HepG2 (cell line): Measurements from ENCODE around the gene CCL3. TPM values are rescaled to one million over a fixed set of nuclear protein-coding genes. Genes with fewer than 3 reads are reported as not detected.

ENCODE experiments used
- ATAC-seq: fragments of 200-7000 bp; cut with Tn5 transposase; 3 replicates; pipeline ENCODE4 v1.9.1; 2020; ENCODE audit warnings: mild to moderate bottlenecking, moderate library complexity
- BruUV-seq: library from RNA; stranded (reverse); fragments of 400-500 nt; replicated peaks from 2 replicates; lab custom pipeline; 2021; lab: Mats Ljungman, UMichigan
- CTCF ChIA-PET: fragments of 300-600 bp; formaldehyde crosslinking; extraction: SDS; loops from one replicate; lab custom pipeline; 2021; ENCODE audit warnings: low total read pairs, inconsistent platforms, low intra/inter-chr PET ratio; lab: Yijun Ruan, JAX
- POLR2A ChIA-PET: fragments of 350-600 bp; sonication (Branson Sonifier 250); formaldehyde crosslinking; loops from one replicate; lab custom pipeline; 2020; ENCODE audit warnings: antibody characterized with exemption, inconsistent platforms; lab: Yijun Ruan, JAX
- DNase-seq: peaks from one replicate; pipeline ENCODE4 v3.0.0-alpha.2; 2015; ENCODE audit warnings: low spot score
- FAIRE-seq: peaks from 3 replicates; lab custom pipeline; 2011; peaks lifted over from hg19 to GRCh38; lab: Jason Lieb, UNC
- H2AFZ ChIP-seq: one replicate; pipeline ENCODE4 v1.6.1; 2011; ENCODE audit warnings: low read length, inconsistent platforms
- H3K27ac ChIP-seq: fragments of 300-600 bp; 3 replicates; pipeline ENCODE4 v1.8.0; 2011; ENCODE audit warnings: mixed run types, mild to moderate bottlenecking, mixed read lengths, low read length, inconsistent platforms; ENCODE audit not compliant: insufficient read depth; ENCODE audit errors: extremely low read length
- H3K27me3 ChIP-seq, 2 experiments: fragments of 200-600 bp in 1 of 2; 2 replicates in 1 of 2; 3 replicates in 1 of 2; pipeline versions ENCODE4 v1.6.0 to v1.8.0; 2011; ENCODE audit warnings: low read length in 2 of 2, mild to moderate bottlenecking in 2 of 2, moderate library complexity in 2 of 2, inconsistent platforms in 1 of 2; ENCODE audit not compliant: insufficient read depth in 2 of 2, control insufficient read depth in 1 of 2
- H3K36me3 ChIP-seq, 2 experiments: fragments of 200-600 bp in 1 of 2; replicated peaks in 1 of 2; 2 replicates in 1 of 2; 3 replicates in 1 of 2; pipeline versions ENCODE4 v1.5.1 to v1.8.0; 2011; ENCODE audit warnings: low read length in 2 of 2, inconsistent platforms in 1 of 2; ENCODE audit not compliant: insufficient read depth in 2 of 2, control insufficient read depth in 1 of 2
- H3K4me1 ChIP-seq: 2 replicates; pipeline ENCODE4 v1.5.1; 2012; ENCODE audit warnings: low read length, inconsistent platforms; ENCODE audit not compliant: insufficient read depth
- H3K4me2 ChIP-seq: 2 replicates; pipeline ENCODE4 v1.6.0; 2011; ENCODE audit warnings: low read depth, low read length, inconsistent platforms
- H3K4me3 ChIP-seq, 3 experiments: fragments of 200-600 bp in 1 of 3; sonication (generic), shearing (Covaris generic) in 1 of 3; replicated peaks in 1 of 3; 2 replicates each; pipeline ENCODE4 v1.5.1; 2011 to 2016; ENCODE audit warnings: low read length in 3 of 3, inconsistent platforms in 2 of 3, low read depth in 2 of 3, mild to moderate bottlenecking in 2 of 3, control low read depth in 1 of 3, mixed read lengths in 1 of 3; ENCODE audit not compliant: insufficient read depth in 1 of 3
- H3K79me2 ChIP-seq: one replicate; pipeline ENCODE4 v1.6.1; 2011; ENCODE audit warnings: low read length, inconsistent platforms; ENCODE audit not compliant: insufficient read depth
- H3K9ac ChIP-seq: 2 replicates; pipeline ENCODE4 v1.6.0; 2011; ENCODE audit warnings: mild to moderate bottlenecking, low read depth, low read length, inconsistent platforms; ENCODE audit not compliant: insufficient read depth
- H3K9me3 ChIP-seq: 2 replicates; pipeline ENCODE4 v1.5.1; 2012; ENCODE audit warnings: mild to moderate bottlenecking, low read length
- H4K20me1 ChIP-seq: 2 replicates; pipeline ENCODE4 v1.6.0; 2011; ENCODE audit warnings: inconsistent platforms, mild to moderate bottlenecking, low read length, moderate library complexity; ENCODE audit not compliant: insufficient read depth
- CENPX ChIP-seq: sonication (generic); formaldehyde crosslinking; IDR thresholded peaks from 2 replicates; pipeline ENCODE4 v1.9.0; 2021; ENCODE audit warnings: mild to moderate bottlenecking, missing genetic modification reagents, moderate library complexity
- HNRNPLL ChIP-seq: fragments of 200-400 bp; formaldehyde crosslinking; IDR thresholded peaks from 2 replicates; pipeline ENCODE4 v1.6.1; 2017; ENCODE audit warnings: mild to moderate bottlenecking, low read depth, low read length; ENCODE audit not compliant: poor library complexity, severe bottlenecking
- KDM2A ChIP-seq: sonication (generic); formaldehyde crosslinking; IDR thresholded peaks from 2 replicates; pipeline ENCODE4 v1.4.0; 2020; ENCODE audit warnings: low read depth, missing genetic modification reagents, borderline replicate concordance
- MTA3 ChIP-seq: sonication (generic); formaldehyde crosslinking; IDR thresholded peaks from 2 replicates; pipeline ENCODE4 v1.4.0; 2020; ENCODE audit warnings: missing genetic modification reagents
- MXI1 ChIP-seq: IDR thresholded peaks from 3 replicates; pipeline ENCODE4 v1.6.1; 2012; ENCODE audit warnings: low read depth, low read length, inconsistent platforms, borderline replicate concordance
- NKX3-1 ChIP-seq: sonication (generic); formaldehyde crosslinking; IDR thresholded peaks from 2 replicates; pipeline ENCODE4 v1.5.0; 2020; ENCODE audit warnings: missing genetic modification reagents
- NRL ChIP-seq: sonication (generic); formaldehyde crosslinking; IDR thresholded peaks from 2 replicates; pipeline ENCODE4 v1.5.0; 2020; ENCODE audit warnings: missing genetic modification reagents, mild to moderate bottlenecking, moderate library complexity, borderline replicate concordance
- SOX5 ChIP-seq: IDR thresholded peaks from 2 replicates; pipeline ENCODE4 v1.6.1; 2016; ENCODE audit warnings: borderline replicate concordance
- TCF12 ChIP-seq, 2 experiments: fragments of 450-650 bp in 1 of 2; sonication (generic) in 1 of 2; formaldehyde crosslinking in 1 of 2; IDR thresholded peaks; 2 replicates each; pipeline versions ENCODE4 v1.6.1 to v1.8.0; 2017 to 2022; ENCODE audit warnings: antibody characterized with exemption in 1 of 2, mild to moderate bottlenecking in 1 of 2, missing genetic modification reagents in 1 of 2, moderate library complexity in 1 of 2
- ZC3H4 ChIP-seq: sonication (generic); formaldehyde crosslinking; IDR thresholded peaks from 2 replicates; pipeline ENCODE4 v1.4.0; 2020; ENCODE audit warnings: missing genetic modification reagents, borderline replicate concordance
- ZNF143 ChIP-seq: sonication (generic); formaldehyde crosslinking; IDR thresholded peaks from 2 replicates; pipeline ENCODE4 v1.4.0; 2020; ENCODE audit warnings: missing genetic modification reagents
- ZNF160 ChIP-seq: sonication (generic); formaldehyde crosslinking; IDR thresholded peaks from 2 replicates; pipeline ENCODE4 v1.8.0; 2022; ENCODE audit warnings: mild to moderate bottlenecking, inconsistent platforms, missing genetic modification reagents
- WGBS: methylation state at CpG from one replicate; pipeline ENCODE4 v1.1.6; 2017; ENCODE audit warnings: low lambda C conversion rate; 5-methylcytosine and 5-hydroxymethylcytosine counted together
- in situ Hi-C: cut with HindIII; loops from 2 replicates; pipeline ENCODE4 v1.10.0; 2017; ENCODE audit warnings: low pct_unique_long_range_greater_than_20kb; ENCODE audit not compliant: extremely low pct_ligation_motif_present
- intact Hi-C: fragments of 100-400 bp; cut with micrococcal nuclease; formaldehyde crosslinking; loops from one replicate; pipeline ENCODE4 v1.10.0; 2022; ENCODE audit not compliant: unreplicated experiment
- polyA plus RNA-seq, 8 experiments: library from polyadenylated mRNA; depleted of rRNA in 3 of 8; stranded (reverse) in 7 of 8; unstranded in 1 of 8; fragments of >200 nt; fragmentation: Illumina TruSeq in 4 of 8; extraction: Trizol in 4 of 8; gene quantifications; 2 replicates each; pipeline versions ENCODE4 v1.2.1 to v1.2.3, GENCODE V29; 2011 to 2016; ENCODE audit warnings: low read depth in 4 of 8, missing spikeins in 1 of 8, mixed read lengths in 1 of 8; ENCODE audit not compliant: insufficient read depth in 1 of 8
- total RNA-seq, 5 experiments: library from RNA; depleted of rRNA; stranded (reverse); fragments of >200 nt; fragmentation: Illumina TruSeq; extraction: Trizol; gene quantifications; 2 replicates each; pipeline ENCODE4 v1.2.3, GENCODE V29; 2016; ENCODE audit warnings: low read depth in 1 of 5
- TF ChIP-seq, protein P1 (sequence below), 2 experiments: IDR thresholded peaks; 2 replicates each; pipeline ENCODE4 v1.6.1; 2011 to 2012; ENCODE audit warnings: low read length in 2 of 2, borderline replicate concordance in 1 of 2, low read depth in 1 of 2, mild to moderate bottlenecking in 1 of 2, moderate library complexity in 1 of 2
- TF ChIP-seq, protein P2 (sequence below): sonication (generic); formaldehyde crosslinking; IDR thresholded peaks from 2 replicates; pipeline ENCODE4 v1.4.0; 2020; ENCODE audit warnings: mild to moderate bottlenecking, missing genetic modification reagents
- TF ChIP-seq, protein P3 (sequence below): sonication (generic); formaldehyde crosslinking; IDR thresholded peaks from 2 replicates; pipeline ENCODE4 v1.4.0; 2020; ENCODE audit warnings: missing genetic modification reagents

CCL3 gene
- total and polyA plus RNA-seq, 2 of the 13 experiments (the other 11 are each of a cell fraction or from before 2014, with no cell fraction given): not detected

DNA sequence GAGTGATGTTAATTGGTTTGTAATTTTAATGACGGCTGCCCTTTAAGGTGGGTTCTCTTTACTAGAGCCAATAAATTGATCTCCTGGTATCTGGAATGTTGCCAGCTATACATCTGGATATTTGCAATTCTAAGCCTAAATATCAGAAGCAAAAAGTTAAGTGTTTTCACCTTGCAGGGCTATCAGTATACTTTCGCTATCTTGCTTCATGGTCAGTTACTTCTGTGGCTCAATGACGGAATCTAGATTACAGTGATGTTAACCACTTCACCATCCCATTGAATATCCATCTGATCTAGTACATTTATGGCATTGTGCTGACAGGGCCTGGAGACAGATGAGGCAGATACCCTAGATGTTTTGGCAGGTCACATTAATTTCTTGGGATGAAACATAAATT, 42.0 kb upstream of the CCL3 start:
- CTCF ChIA-PET: no interaction called here
- TF ChIP-seq, protein P1, sequence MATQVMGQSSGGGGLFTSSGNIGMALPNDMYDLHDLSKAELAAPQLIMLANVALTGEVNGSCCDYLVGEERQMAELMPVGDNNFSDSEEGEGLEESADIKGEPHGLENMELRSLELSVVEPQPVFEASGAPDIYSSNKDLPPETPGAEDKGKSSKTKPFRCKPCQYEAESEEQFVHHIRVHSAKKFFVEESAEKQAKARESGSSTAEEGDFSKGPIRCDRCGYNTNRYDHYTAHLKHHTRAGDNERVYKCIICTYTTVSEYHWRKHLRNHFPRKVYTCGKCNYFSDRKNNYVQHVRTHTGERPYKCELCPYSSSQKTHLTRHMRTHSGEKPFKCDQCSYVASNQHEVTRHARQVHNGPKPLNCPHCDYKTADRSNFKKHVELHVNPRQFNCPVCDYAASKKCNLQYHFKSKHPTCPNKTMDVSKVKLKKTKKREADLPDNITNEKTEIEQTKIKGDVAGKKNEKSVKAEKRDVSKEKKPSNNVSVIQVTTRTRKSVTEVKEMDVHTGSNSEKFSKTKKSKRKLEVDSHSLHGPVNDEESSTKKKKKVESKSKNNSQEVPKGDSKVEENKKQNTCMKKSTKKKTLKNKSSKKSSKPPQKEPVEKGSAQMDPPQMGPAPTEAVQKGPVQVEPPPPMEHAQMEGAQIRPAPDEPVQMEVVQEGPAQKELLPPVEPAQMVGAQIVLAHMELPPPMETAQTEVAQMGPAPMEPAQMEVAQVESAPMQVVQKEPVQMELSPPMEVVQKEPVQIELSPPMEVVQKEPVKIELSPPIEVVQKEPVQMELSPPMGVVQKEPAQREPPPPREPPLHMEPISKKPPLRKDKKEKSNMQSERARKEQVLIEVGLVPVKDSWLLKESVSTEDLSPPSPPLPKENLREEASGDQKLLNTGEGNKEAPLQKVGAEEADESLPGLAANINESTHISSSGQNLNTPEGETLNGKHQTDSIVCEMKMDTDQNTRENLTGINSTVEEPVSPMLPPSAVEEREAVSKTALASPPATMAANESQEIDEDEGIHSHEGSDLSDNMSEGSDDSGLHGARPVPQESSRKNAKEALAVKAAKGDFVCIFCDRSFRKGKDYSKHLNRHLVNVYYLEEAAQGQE (IDR thresholded peaks at IDR 0.05; ENCODE audit: borderline replicate concordance in 1 of 2, low read depth in 1 of 2, low read length in 2 of 2): no peak
- TF ChIP-seq MTA3 (CRISPR knock-in tag) (no peak), KDM2A (CRISPR knock-in tag) (no peak), ZNF143 (no peak), MXI1 (no peak), NRL (no peak), CENPX (CRISPR knock-in tag) (no peak), TCF12 (IDR thresholded peaks at IDR 0.05) (no peak), TCF12 (CRISPR knock-in tag; IDR thresholded peaks at IDR 0.05) (no peak), ZNF160 (CRISPR knock-in tag) (no peak), SOX5 (CRISPR knock-in tag) (no peak), HNRNPLL (no peak), ZC3H4 (no peak), NKX3-1 (CRISPR knock-in tag) (no peak)
- TF ChIP-seq, protein P2, sequence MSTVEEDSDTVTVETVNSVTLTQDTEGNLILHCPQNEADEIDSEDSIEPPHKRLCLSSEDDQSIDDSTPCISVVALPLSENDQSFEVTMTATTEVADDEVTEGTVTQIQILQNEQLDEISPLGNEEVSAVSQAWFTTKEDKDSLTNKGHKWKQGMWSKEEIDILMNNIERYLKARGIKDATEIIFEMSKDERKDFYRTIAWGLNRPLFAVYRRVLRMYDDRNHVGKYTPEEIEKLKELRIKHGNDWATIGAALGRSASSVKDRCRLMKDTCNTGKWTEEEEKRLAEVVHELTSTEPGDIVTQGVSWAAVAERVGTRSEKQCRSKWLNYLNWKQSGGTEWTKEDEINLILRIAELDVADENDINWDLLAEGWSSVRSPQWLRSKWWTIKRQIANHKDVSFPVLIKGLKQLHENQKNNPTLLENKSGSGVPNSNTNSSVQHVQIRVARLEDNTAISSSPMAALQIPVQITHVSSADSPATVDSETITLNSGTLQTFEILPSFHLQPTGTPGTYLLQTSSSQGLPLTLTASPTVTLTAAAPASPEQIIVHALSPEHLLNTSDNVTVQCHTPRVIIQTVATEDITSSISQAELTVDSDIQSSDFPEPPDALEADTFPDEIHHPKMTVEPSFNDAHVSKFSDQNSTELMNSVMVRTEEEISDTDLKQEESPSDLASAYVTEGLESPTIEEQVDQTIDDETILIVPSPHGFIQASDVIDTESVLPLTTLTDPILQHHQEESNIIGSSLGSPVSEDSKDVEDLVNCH (CRISPR knock-in tag): no peak
- TF ChIP-seq, protein P3, sequence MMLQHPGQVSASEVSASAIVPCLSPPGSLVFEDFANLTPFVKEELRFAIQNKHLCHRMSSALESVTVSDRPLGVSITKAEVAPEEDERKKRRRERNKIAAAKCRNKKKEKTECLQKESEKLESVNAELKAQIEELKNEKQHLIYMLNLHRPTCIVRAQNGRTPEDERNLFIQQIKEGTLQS: no peak
- no peak overlapping the region for H2AFZ ChIP-seq
- no peak overlapping the region for H3K9ac ChIP-seq
- no peak for ATAC-seq
- no TSS peak for BruUV-seq
- H4K20me1 ChIP-seq: no peaks in the 10 kb centered on the region
- H3K4me2 ChIP-seq: no peak overlapping the region
- POLR2A ChIA-PET: no interaction called here
- in situ Hi-C loops (no loop called here), intact Hi-C loops (no loop called here)
- no peak for FAIRE-seq
- WGBS: 28% methylated on average over 3 of the region's 3 CpGs
- no peaks in the 10 kb centered on the region for H3K79me2 ChIP-seq
- no peak overlapping the region for H3K4me3 ChIP-seq
- peaks cover 20% of the 10 kb centered on the region for H3K4me1 ChIP-seq
- no peak for DNase-seq
- no peak overlapping the region for H3K27ac ChIP-seq
- H3K9me3 ChIP-seq: no peaks in the 10 kb centered on the region
- H3K27me3 ChIP-seq: no peaks in the 10 kb centered on the region
- no peaks in the 10 kb centered on the region for H3K36me3 ChIP-seq
